Peyer's patch (tissue), 4 donors: ENCODE measurements around the gene TSPAN17.

ENCODE experiments used
- CTCF ChIP-seq, 6 experiments: fragments of 450-650 bp in 4 of 6; fragments of 200-600 bp in 2 of 6; sonication (generic) in 1 of 6; IDR thresholded peaks; one replicate each; pipeline ENCODE4 v1.5.1; 2017 to 2019; ENCODE audit warnings: antibody characterized with exemption in 6 of 6, mild to moderate bottlenecking in 3 of 6, moderate library complexity in 1 of 6
- POLR2A ChIP-seq, 2 donors: fragments of 450-650 bp; IDR thresholded peaks; one replicate each; pipeline ENCODE4 v1.5.1; 2017; ENCODE audit warnings: antibody characterized with exemption in 2 of 2, mild to moderate bottlenecking in 2 of 2, moderate library complexity in 2 of 2

GRCh38 chr5:176647843-176648473 is 674 bp downstream of the TSPAN17 start:
- TF ChIP-seq POLR2A (IDR thresholded peaks at IDR 0.05) (no peak), CTCF (IDR thresholded peaks at IDR 0.05) (no peak)
